Measurements from ENCODE around the gene CPN1.
"Not testable (repeated sequence)": the region's sequence is repeated elsewhere in the genome, so short reads cannot be mapped to it uniquely, and the experiment has no call there.

CPN1 gene

GRCh38 chr10:100104300-100104699 lies 22.6 kb upstream of the CPN1 start:
- Histone ChIP-seq H3K27me3 (ENCODE audit: insufficient read depth, low read length) (peaks cover 8% of the 10 kb centered on the region), H3K4me3 (ENCODE audit: low read length) (no peak overlapping the region), H3K9me3 (ENCODE audit: low read length) (no peaks in the 10 kb centered on the region), H3K4me1 (ENCODE audit: insufficient read depth, low read length) (no peaks in the 10 kb centered on the region), H2AFZ (ENCODE audit: low read depth, low read length) (no peak overlapping the region), H3K36me3 (ENCODE audit: insufficient read depth, low read length) (no peaks in the 10 kb centered on the region)

GRCh38 chr10:100103581-100103980 lies 21.9 kb upstream of the CPN1 start:
- Histone ChIP-seq H3K27me3 (ENCODE audit: insufficient read depth, low read length) (peaks cover 8% of the 10 kb centered on the region), H3K4me1 (ENCODE audit: insufficient read depth, low read length) (no peaks in the 10 kb centered on the region), H2AFZ (ENCODE audit: low read depth, low read length) (no peak overlapping the region), H3K4me3 (ENCODE audit: low read length) (no peak overlapping the region), H3K9me3 (ENCODE audit: low read length) (no peaks in the 10 kb centered on the region), H3K36me3 (ENCODE audit: insufficient read depth, low read length) (no peaks in the 10 kb centered on the region)

- Histone ChIP-seq H2AFZ (ENCODE audit: low read depth, low read length) (no peak overlapping the region), H3K36me3 (ENCODE audit: insufficient read depth, low read length) (no peaks in the 10 kb centered on the region), H3K27me3 (ENCODE audit: insufficient read depth, low read length) (peaks cover 3% of the 10 kb centered on the region), H3K4me3 (ENCODE audit: low read length) (no peak overlapping the region), H3K4me1 (ENCODE audit: insufficient read depth, low read length) (no peaks in the 10 kb centered on the region), H3K9me3 (ENCODE audit: low read length) (no peaks in the 10 kb centered on the region)
Measured at GRCh38 chr10:100101192-100102076, 19.8 kb upstream of the CPN1 start.

- no peaks in the 10 kb centered on the region for H3K4me1 ChIP-seq (ENCODE audit: insufficient read depth, low read length)
- no peaks in the 10 kb centered on the region for H3K36me3 ChIP-seq (ENCODE audit: insufficient read depth, low read length)
- peaks cover 3% of the 10 kb centered on the region for H3K27me3 ChIP-seq (ENCODE audit: insufficient read depth, low read length)
- no peak overlapping the region for H2AFZ ChIP-seq (ENCODE audit: low read depth, low read length)
- H3K4me3 ChIP-seq (ENCODE audit: low read length), result no peak overlapping the region
- H3K9me3 ChIP-seq (ENCODE audit: low read length), result no peaks in the 10 kb centered on the region
Measured at GRCh38 chr10:100100651-100101184, 19.0 kb upstream of the CPN1 start.

- Histone ChIP-seq H3K27me3 (ENCODE audit: insufficient read depth, low read length) (peaks cover 3% of the 10 kb centered on the region), H3K36me3 (ENCODE audit: insufficient read depth, low read length) (no peaks in the 10 kb centered on the region), H3K4me1 (ENCODE audit: insufficient read depth, low read length) (no peaks in the 10 kb centered on the region), H2AFZ (ENCODE audit: low read depth, low read length) (no peak overlapping the region), H3K4me3 (ENCODE audit: low read length) (no peak overlapping the region), H3K9me3 (ENCODE audit: low read length) (peaks cover 1% of the 10 kb centered on the region)
Measured at GRCh38 chr10:100089241-100089640, 7.6 kb upstream of the CPN1 start.

- not testable (repeated sequence) for H3K27me3 ChIP-seq (ENCODE audit: insufficient read depth, low read length); H3K4me1 ChIP-seq (ENCODE audit: insufficient read depth, low read length); H3K4me3 ChIP-seq (ENCODE audit: low read length); H2AFZ ChIP-seq (ENCODE audit: low read depth, low read length); H3K36me3 ChIP-seq (ENCODE audit: insufficient read depth, low read length); H3K9me3 ChIP-seq (ENCODE audit: low read length)
Measured at GRCh38 chr10:100086708-100087107, 5.0 kb upstream of the CPN1 start.

- no peak overlapping the region for H3K4me3 ChIP-seq (ENCODE audit: low read length)
- H2AFZ ChIP-seq (ENCODE audit: low read depth, low read length), result no peak overlapping the region
- H3K4me1 ChIP-seq (ENCODE audit: insufficient read depth, low read length), result no peaks in the 10 kb centered on the region
- H3K36me3 ChIP-seq (ENCODE audit: insufficient read depth, low read length), result no peaks in the 10 kb centered on the region
- peaks cover 5% of the 10 kb centered on the region for H3K27me3 ChIP-seq (ENCODE audit: insufficient read depth, low read length)
- no peaks in the 10 kb centered on the region for H3K9me3 ChIP-seq (ENCODE audit: low read length)
Measured at GRCh38 chr10:100085596-100085995, 3.9 kb upstream of the CPN1 start.

GRCh38 chr10:100083623-100084022 lies 2.0 kb upstream of the CPN1 start:
- H3K36me3 ChIP-seq (ENCODE audit: insufficient read depth, low read length), result no peaks in the 10 kb centered on the region
- peaks cover 5% of the 10 kb centered on the region for H3K27me3 ChIP-seq (ENCODE audit: insufficient read depth, low read length)
- no peak overlapping the region for H2AFZ ChIP-seq (ENCODE audit: low read depth, low read length)
- no peaks in the 10 kb centered on the region for H3K9me3 ChIP-seq (ENCODE audit: low read length)
- H3K4me1 ChIP-seq (ENCODE audit: insufficient read depth, low read length), result no peaks in the 10 kb centered on the region
- no peak overlapping the region for H3K4me3 ChIP-seq (ENCODE audit: low read length)

GRCh38 chr10:100082276-100082675 lies 607 bp upstream of the CPN1 start:
- H3K4me3 ChIP-seq (ENCODE audit: low read length); H3K27me3 ChIP-seq (ENCODE audit: insufficient read depth, low read length); H3K4me1 ChIP-seq (ENCODE audit: insufficient read depth, low read length); H2AFZ ChIP-seq (ENCODE audit: low read depth, low read length); H3K9me3 ChIP-seq (ENCODE audit: low read length); H3K36me3 ChIP-seq (ENCODE audit: insufficient read depth, low read length): not testable (repeated sequence)

- no peak overlapping the region for H3K4me3 ChIP-seq (ENCODE audit: low read length)
- H3K27me3 ChIP-seq (ENCODE audit: insufficient read depth, low read length), result peaks cover 5% of the 10 kb centered on the region
- no peaks in the 10 kb centered on the region for H3K36me3 ChIP-seq (ENCODE audit: insufficient read depth, low read length)
- H3K9me3 ChIP-seq (ENCODE audit: low read length), result no peaks in the 10 kb centered on the region
- no peak overlapping the region for H2AFZ ChIP-seq (ENCODE audit: low read depth, low read length)
- no peaks in the 10 kb centered on the region for H3K4me1 ChIP-seq (ENCODE audit: insufficient read depth, low read length)
Measured at GRCh38 chr10:100076750-100077149, 4.9 kb downstream of the CPN1 start.

GRCh38 chr10:100075426-100076220 lies 6.0 kb downstream of the CPN1 start:
- no peaks in the 10 kb centered on the region for H3K9me3 ChIP-seq (ENCODE audit: low read length)
- peaks cover 3% of the 10 kb centered on the region for H3K27me3 ChIP-seq (ENCODE audit: insufficient read depth, low read length)
- H3K4me3 ChIP-seq (ENCODE audit: low read length), result no peak overlapping the region
- H3K36me3 ChIP-seq (ENCODE audit: insufficient read depth, low read length), result no peaks in the 10 kb centered on the region
- no peaks in the 10 kb centered on the region for H3K4me1 ChIP-seq (ENCODE audit: insufficient read depth, low read length)
- H2AFZ ChIP-seq (ENCODE audit: low read depth, low read length), result no peak overlapping the region

GRCh38 chr10:100072514-100072913 lies 9.2 kb downstream of the CPN1 start:
- Histone ChIP-seq H3K36me3 (ENCODE audit: insufficient read depth, low read length) (no peaks in the 10 kb centered on the region), H3K4me1 (ENCODE audit: insufficient read depth, low read length) (no peaks in the 10 kb centered on the region), H3K9me3 (ENCODE audit: low read length) (no peaks in the 10 kb centered on the region), H3K4me3 (ENCODE audit: low read length) (no peak overlapping the region), H3K27me3 (ENCODE audit: insufficient read depth, low read length) (peaks cover 3% of the 10 kb centered on the region), H2AFZ (ENCODE audit: low read depth, low read length) (no peak overlapping the region)

GRCh38 chr10:100071529-100071928 lies 10.1 kb downstream of the CPN1 start:
- no peaks in the 10 kb centered on the region for H3K4me1 ChIP-seq (ENCODE audit: insufficient read depth, low read length)
- no peak overlapping the region for H3K4me3 ChIP-seq (ENCODE audit: low read length)
- no peaks in the 10 kb centered on the region for H3K36me3 ChIP-seq (ENCODE audit: insufficient read depth, low read length)
- no peak overlapping the region for H2AFZ ChIP-seq (ENCODE audit: low read depth, low read length)
- H3K27me3 ChIP-seq (ENCODE audit: insufficient read depth, low read length), result peaks cover 3% of the 10 kb centered on the region
- no peaks in the 10 kb centered on the region for H3K9me3 ChIP-seq (ENCODE audit: low read length)
